ENCODE data around the gene TMEM221.

DNA sequence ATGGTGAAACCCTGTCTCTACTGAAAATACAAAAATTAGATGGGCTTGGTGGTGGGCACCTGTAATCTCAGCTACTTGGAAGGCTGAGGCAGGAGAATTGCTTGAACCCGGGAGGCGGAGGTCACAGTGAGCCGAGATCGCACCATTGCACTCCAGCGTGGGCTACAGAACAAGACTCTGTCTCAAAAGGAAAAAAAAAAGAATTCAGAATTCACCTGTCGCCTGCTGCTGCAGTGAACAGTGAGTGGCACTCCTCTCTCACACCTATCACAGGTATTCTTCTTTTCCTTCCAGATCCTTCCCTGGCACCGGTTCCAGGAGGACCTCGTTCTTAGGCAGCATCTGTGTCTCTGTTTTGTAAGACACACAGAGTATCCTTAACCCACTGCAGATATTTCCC lies 34.4 kb downstream of the TMEM221 start:
- TF ChIP-seq, protein P1, sequence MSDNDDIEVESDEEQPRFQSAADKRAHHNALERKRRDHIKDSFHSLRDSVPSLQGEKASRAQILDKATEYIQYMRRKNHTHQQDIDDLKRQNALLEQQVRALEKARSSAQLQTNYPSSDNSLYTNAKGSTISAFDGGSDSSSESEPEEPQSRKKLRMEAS (IDR thresholded peaks at IDR 0.05; ENCODE audit: insufficient read depth, insufficient read length), result no peak
- TF ChIP-seq, protein P2, sequence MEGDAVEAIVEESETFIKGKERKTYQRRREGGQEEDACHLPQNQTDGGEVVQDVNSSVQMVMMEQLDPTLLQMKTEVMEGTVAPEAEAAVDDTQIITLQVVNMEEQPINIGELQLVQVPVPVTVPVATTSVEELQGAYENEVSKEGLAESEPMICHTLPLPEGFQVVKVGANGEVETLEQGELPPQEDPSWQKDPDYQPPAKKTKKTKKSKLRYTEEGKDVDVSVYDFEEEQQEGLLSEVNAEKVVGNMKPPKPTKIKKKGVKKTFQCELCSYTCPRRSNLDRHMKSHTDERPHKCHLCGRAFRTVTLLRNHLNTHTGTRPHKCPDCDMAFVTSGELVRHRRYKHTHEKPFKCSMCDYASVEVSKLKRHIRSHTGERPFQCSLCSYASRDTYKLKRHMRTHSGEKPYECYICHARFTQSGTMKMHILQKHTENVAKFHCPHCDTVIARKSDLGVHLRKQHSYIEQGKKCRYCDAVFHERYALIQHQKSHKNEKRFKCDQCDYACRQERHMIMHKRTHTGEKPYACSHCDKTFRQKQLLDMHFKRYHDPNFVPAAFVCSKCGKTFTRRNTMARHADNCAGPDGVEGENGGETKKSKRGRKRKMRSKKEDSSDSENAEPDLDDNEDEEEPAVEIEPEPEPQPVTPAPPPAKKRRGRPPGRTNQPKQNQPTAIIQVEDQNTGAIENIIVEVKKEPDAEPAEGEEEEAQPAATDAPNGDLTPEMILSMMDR (IDR thresholded peaks at IDR 0.05; ENCODE audit: extremely low read depth in 1 of 2, insufficient read depth in 1 of 2, low read depth in 1 of 2, low read length in 2 of 2), result no peak
- TF ChIP-seq EZH2 (IDR thresholded peaks at IDR 0.05; ENCODE audit: borderline replicate concordance, low read depth, low read length, severe bottlenecking), result no peak
- no peak for TF ChIP-seq GATA2 (IDR thresholded peaks at IDR 0.05; ENCODE audit: insufficient read depth, insufficient read length, low read depth, low read length)
- TF ChIP-seq POLR2AphosphoS5 (IDR thresholded peaks at IDR 0.05; ENCODE audit: insufficient read depth, low read depth, low read length), result no peak
- TF ChIP-seq JUN (IDR thresholded peaks at IDR 0.05; ENCODE audit: borderline replicate concordance, insufficient read depth, insufficient read length, low read depth), result no peak
- TF ChIP-seq POLR2A (IDR thresholded peaks at IDR 0.05; ENCODE audit: low read depth, low read length), result no peak

Data from endothelial cell of umbilical vein (primary cell).